Heart left ventricle (tissue), 13 donors: ENCODE results near the gene SERHL2.
"Not testable (repeated sequence)": the region's sequence is repeated elsewhere in the genome, so short reads cannot be mapped to it uniquely, and the experiment has no call there.

Experiments
- CTCF ChIP-seq, 12 donors: fragments of 200-600 bp; sonication (generic) in 4 of 12; IDR thresholded peaks; one replicate each; pipeline versions ENCODE4 v1.5.0 to v1.8.0; 2018 to 2022; ENCODE audit warnings: antibody characterized with exemption in 12 of 12, mild to moderate bottlenecking in 5 of 12
- POLR2A ChIP-seq, 2 donors: fragments of 450-650 bp; IDR thresholded peaks; one replicate each; pipeline ENCODE4 v1.6.1; 2017; ENCODE audit warnings: antibody characterized with exemption in 2 of 2, mild to moderate bottlenecking in 2 of 2, moderate library complexity in 2 of 2
- donor health status: ischemic (EF 13 %, LVEDD 7.1; RV severe dilation, severe dysfunction).
- donor health status: DM: no; HTN: yes; CAD: no.
- donor health status: DM: no; HTN: no; CAD: no.
- donor health status: ischemic (EF 25% LVEDD 6.9; RV normal size, moderate dysfunction).
- donor health status: ischemic (EF 25% LVEDD 5.7; RV mildly dilated, moderate dysfunction).
- donor health status: ischemic (EF 35%, LVEDD 5.7; RV mildly dilated, moderate dysfunction).
- donor health status: nonischemic (EF 11% LVEDD 7.7; RV severe dilation, severe dysfunction).
- donor health status: DM: yes; HTN: yes; CAD: no.
- donor health status: PGD.
- donor health status: ischemic (EF 29% LVEDD 5.4; RV normal size, mild dysfunction).
- donor health status: nonischemic (EF 23%, LVEDD 6.1; RV moderate dilation, normal function).

GRCh38 chr22:42512273-42512990 is 41.3 kb upstream of the SERHL2 start:
- TF ChIP-seq CTCF (IDR thresholded peaks at IDR 0.05), result peak in 10 of 12 donors; percentile 12 to 66 (median 36)
- not testable (repeated sequence) for TF ChIP-seq POLR2A (IDR thresholded peaks at IDR 0.05)
